Activated naive CD8-positive, alpha-beta T cell treated with anti-CD3 and anti-CD28 coated beads, Interleukin-2, amount 50 U/mL, for 24 hours (primary cell): ENCODE measurements around the gene MBOAT7.
A peak's percentile ranks its signal among the peaks of the same experiment; 100 is the strongest.
"Not testable (repeated sequence)": the region's sequence is repeated elsewhere in the genome, so short reads cannot be mapped to it uniquely, and the experiment has no call there.

Experiments used
- ATAC-seq: fragments of 150-1000 bp; cut with Tn5 transposase; one replicate; pipeline ENCODE4 v1.10.0; 2021
- DNase-seq: peaks from one replicate; pipeline ENCODE4 v3.0.0; 2021
- H3K27ac Mint-ChIP-seq: one replicate; pipeline ENCODE4 v1.8.0; 2021; ENCODE audit warnings: mild to moderate bottlenecking, mixed read lengths
- H3K27me3 Mint-ChIP-seq: one replicate; pipeline ENCODE4 v1.8.0; 2021; ENCODE audit warnings: mixed read lengths
- H3K36me3 Mint-ChIP-seq: one replicate; pipeline ENCODE4 v1.8.0; 2021; ENCODE audit warnings: low read depth, mixed read lengths
- H3K4me1 Mint-ChIP-seq: one replicate; pipeline ENCODE4 v1.8.0; 2021; ENCODE audit warnings: mixed read lengths
- H3K4me3 Mint-ChIP-seq: one replicate; pipeline ENCODE4 v1.8.0; 2021; ENCODE audit warnings: mild to moderate bottlenecking, moderate library complexity, mixed read lengths
- H3K9me3 Mint-ChIP-seq: one replicate; pipeline ENCODE4 v1.8.0; 2021; ENCODE audit warnings: mixed read lengths

Gene MBOAT7

DNA sequence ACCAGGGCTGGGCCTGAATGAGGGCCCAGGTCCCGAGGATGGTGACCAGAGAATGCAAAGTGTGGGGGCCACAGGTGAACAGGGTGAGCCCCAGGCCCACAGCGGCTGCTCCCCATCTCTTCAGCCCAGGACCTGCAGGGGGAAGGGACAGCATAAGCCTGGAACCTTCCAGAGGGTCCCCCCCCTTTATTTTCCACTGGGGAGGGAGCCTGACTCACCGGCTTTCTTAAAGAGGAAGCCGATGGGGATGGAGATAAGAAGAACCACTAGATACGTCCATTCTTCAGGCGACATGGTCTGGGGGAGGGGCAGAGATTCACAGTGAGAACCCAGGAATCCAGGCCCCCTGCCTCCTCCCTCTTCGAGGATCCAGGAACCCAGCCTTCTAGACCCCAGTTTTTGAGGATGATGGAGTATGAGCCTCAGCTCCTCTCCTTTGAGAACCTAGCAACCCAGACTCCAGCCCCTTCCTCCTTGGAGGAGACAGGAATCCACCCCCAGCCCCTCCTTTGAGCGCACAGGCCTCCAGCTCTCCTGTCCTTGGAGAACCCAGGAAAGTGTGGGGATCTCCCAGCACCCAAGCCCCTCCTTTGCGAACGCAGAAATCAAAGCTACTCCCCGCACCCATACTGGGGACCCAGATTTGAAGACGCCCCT, 1.0 kb downstream of the MBOAT7 start:
- peak; percentile 65 for DNase-seq
- Mint-ChIP-seq H3K9me3 (no peaks in the 10 kb centered on the region), H3K4me3 (peak overlapping the region; percentile 85), H3K27ac (peak overlapping the region; percentile 89), H3K4me1 (peaks cover 32% of the 10 kb centered on the region), H3K36me3 (peaks cover 33% of the 10 kb centered on the region), H3K27me3 (no peaks in the 10 kb centered on the region)
- ATAC-seq: no peak

- peak overlapping the region; percentile 37 for H3K27ac Mint-ChIP-seq
- H3K27me3 Mint-ChIP-seq: no peaks in the 10 kb centered on the region
- peak overlapping the region; percentile 85 for H3K4me3 Mint-ChIP-seq
- H3K36me3 Mint-ChIP-seq: peaks cover 27% of the 10 kb centered on the region
- H3K9me3 Mint-ChIP-seq: no peaks in the 10 kb centered on the region
- peaks cover 22% of the 10 kb centered on the region for H3K4me1 Mint-ChIP-seq
- ATAC-seq (no peak), DNase-seq (no peak)
Observed at GRCh38 chr19:54186934-54187381, 2.4 kb downstream of the MBOAT7 start.

GRCh38 chr19:54186351-54186750, 3.0 kb downstream of the MBOAT7 start:
- Mint-ChIP-seq H3K4me3 (no peak overlapping the region), H3K9me3 (no peaks in the 10 kb centered on the region), H3K4me1 (peaks cover 18% of the 10 kb centered on the region), H3K27ac (no peak overlapping the region), H3K36me3 (peaks cover 28% of the 10 kb centered on the region), H3K27me3 (no peaks in the 10 kb centered on the region)
- DNase-seq: no peak
- ATAC-seq: no peak

- ATAC-seq (no peak), DNase-seq (no peak)
- Mint-ChIP-seq H3K4me3 (no peak overlapping the region), H3K4me1 (peaks cover 15% of the 10 kb centered on the region), H3K36me3 (peaks cover 40% of the 10 kb centered on the region), H3K27ac (no peak overlapping the region), H3K9me3 (no peaks in the 10 kb centered on the region), H3K27me3 (no peaks in the 10 kb centered on the region)
Observed at GRCh38 chr19:54183431-54183830, 5.9 kb downstream of the MBOAT7 start.

DNA sequence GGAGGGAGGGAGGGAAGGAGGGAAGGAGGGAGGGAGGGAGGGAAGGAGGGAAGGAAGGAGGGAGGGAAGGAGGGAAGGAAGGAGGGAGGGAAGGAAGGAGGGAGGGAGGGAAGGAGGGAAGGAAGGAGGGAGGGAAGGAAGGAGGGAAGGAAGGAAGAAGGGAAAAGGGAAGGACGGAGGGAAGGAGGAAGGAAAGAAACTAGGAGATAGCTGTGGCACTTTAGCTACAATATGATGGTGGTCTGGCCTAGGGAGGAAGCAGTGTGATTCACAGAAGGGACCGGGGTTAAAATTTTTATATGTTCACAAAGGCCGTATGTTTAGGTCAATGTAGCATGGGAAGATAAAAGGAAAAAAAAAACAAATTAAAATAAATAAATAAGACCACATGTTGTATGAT, 7.5 kb downstream of the MBOAT7 start:
- DNase-seq, H3K27me3 Mint-ChIP-seq, H3K4me3 Mint-ChIP-seq, H3K4me1 Mint-ChIP-seq, H3K27ac Mint-ChIP-seq, H3K9me3 Mint-ChIP-seq, ATAC-seq: not testable (repeated sequence)
- H3K36me3 Mint-ChIP-seq: peaks cover 40% of the 10 kb centered on the region

DNA sequence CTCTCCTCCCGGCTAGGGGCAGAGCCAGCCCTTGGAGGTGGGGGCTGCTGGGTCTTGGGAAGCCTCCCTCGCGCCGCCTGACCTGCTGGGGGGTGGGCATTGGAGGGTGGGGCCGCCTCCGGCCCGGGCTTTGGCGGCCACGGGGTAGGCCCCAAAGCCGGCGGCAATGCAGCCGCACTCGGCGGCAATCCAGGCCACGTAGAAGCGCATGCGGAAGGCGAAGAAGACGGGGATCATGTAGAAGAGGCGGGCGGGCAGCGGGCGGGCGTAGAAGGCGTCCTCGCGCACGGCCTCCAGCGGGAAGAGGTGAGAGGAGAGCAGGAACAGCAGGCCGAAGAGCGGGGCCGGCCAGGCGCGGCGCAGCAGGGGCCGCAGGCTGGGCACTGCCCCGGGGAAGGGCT, 8.7 kb downstream of the MBOAT7 start:
- no peak overlapping the region for H3K4me3 Mint-ChIP-seq
- no peaks in the 10 kb centered on the region for H3K9me3 Mint-ChIP-seq
- ATAC-seq: no peak
- no peak for DNase-seq
- no peaks in the 10 kb centered on the region for H3K27me3 Mint-ChIP-seq
- no peaks in the 10 kb centered on the region for H3K4me1 Mint-ChIP-seq
- no peak overlapping the region for H3K27ac Mint-ChIP-seq
- H3K36me3 Mint-ChIP-seq: peaks cover 37% of the 10 kb centered on the region

GRCh38 chr19:54179921-54180461, 9.4 kb downstream of the MBOAT7 start:
- H3K36me3 Mint-ChIP-seq: peaks cover 37% of the 10 kb centered on the region
- H3K4me3 Mint-ChIP-seq: no peak overlapping the region
- ATAC-seq: no peak

GRCh38 chr19:54179262-54179852, 10.0 kb downstream of the MBOAT7 start:
- Mint-ChIP-seq H3K4me3 (no peak overlapping the region), H3K27ac (no peak overlapping the region), H3K9me3 (no peaks in the 10 kb centered on the region), H3K4me1 (no peaks in the 10 kb centered on the region), H3K36me3 (peaks cover 37% of the 10 kb centered on the region), H3K27me3 (no peaks in the 10 kb centered on the region)
- ATAC-seq (no peak), DNase-seq (no peak)

More at GRCh38 chr19:54179921-54180461, 9.4 kb downstream of the MBOAT7 start:
- Mint-ChIP-seq H3K27me3 (no peaks in the 10 kb centered on the region), H3K9me3 (no peaks in the 10 kb centered on the region), H3K4me1 (no peaks in the 10 kb centered on the region), H3K27ac (no peak overlapping the region)
- DNase-seq: no peak

GRCh38 chr19:54178581-54179261, 10.7 kb downstream of the MBOAT7 start:
- H3K27ac Mint-ChIP-seq: no peak overlapping the region

DNA sequence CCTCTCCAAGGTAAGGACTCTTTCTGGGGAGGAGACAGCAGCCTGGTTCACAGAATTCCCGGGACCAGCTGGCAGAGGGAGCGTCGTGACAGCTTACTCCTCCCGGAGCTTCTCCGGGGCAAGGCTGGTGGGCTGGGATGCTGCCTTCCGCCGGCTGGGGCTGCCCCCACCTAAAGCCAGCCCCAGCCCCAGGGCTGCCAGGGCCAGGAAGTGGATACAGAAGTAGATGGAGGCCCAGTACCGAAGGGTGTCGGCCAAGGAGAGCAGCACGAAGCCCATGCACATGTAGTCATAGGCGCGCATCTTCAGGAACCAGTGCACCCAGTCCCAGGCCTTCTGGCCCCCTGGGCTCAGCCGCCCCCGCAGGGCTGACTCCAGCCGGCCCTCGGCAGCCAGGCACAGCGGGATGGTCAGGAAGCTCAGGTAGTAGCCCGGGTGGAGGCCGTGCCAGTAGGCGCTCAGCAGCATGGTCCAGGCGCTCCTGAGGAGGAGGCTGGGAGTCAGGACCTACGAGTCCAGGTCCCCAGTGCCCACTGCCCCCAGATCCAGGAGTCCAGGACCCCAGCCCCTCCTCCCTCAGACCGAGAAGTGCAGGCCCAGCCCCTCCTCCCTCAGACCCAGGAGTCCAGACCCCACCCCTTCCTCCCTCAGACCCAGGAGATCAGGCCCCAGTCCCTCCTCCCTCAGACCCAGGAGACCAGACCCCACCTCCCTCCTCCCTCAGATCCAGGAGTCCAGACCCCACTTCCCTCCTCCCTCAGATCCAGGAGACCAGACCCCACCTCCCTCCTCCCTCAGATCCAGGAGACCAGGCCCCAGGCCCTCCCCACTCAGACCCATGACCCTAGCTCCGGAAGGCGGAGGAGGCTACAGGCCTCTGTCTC, 15.2 kb downstream of the MBOAT7 start:
- DNase-seq (no peak), ATAC-seq (no peak)
- Mint-ChIP-seq H3K36me3 (peaks cover 18% of the 10 kb centered on the region), H3K9me3 (no peaks in the 10 kb centered on the region), H3K4me1 (no peaks in the 10 kb centered on the region), H3K4me3 (no peak overlapping the region), H3K27me3 (no peaks in the 10 kb centered on the region), H3K27ac (no peak overlapping the region)

More at GRCh38 chr19:54178581-54179261, 10.7 kb downstream of the MBOAT7 start:
- Mint-ChIP-seq H3K36me3 (peaks cover 32% of the 10 kb centered on the region), H3K9me3 (no peaks in the 10 kb centered on the region), H3K4me3 (no peak overlapping the region), H3K27me3 (no peaks in the 10 kb centered on the region), H3K4me1 (no peaks in the 10 kb centered on the region)
- ATAC-seq (peak; percentile 77), DNase-seq (no peak)

DNA sequence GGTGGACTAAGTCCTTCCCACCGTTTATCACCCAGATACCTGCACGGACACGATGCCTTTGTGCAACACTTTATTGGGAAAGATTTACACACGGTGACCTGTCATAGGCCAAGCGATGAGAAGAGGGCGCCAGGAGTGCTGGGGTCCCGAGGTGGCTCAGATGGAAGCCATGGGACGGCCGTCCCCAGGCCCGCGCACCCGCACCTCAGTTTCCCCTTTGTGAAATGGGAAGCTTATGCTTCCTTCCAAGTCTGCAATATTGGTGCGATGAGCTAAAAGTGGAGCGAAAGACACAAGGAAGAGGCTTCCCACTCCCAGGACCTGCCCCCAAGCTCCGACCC, 16.1 kb downstream of the MBOAT7 start:
- no peak overlapping the region for H3K4me3 Mint-ChIP-seq

DNA sequence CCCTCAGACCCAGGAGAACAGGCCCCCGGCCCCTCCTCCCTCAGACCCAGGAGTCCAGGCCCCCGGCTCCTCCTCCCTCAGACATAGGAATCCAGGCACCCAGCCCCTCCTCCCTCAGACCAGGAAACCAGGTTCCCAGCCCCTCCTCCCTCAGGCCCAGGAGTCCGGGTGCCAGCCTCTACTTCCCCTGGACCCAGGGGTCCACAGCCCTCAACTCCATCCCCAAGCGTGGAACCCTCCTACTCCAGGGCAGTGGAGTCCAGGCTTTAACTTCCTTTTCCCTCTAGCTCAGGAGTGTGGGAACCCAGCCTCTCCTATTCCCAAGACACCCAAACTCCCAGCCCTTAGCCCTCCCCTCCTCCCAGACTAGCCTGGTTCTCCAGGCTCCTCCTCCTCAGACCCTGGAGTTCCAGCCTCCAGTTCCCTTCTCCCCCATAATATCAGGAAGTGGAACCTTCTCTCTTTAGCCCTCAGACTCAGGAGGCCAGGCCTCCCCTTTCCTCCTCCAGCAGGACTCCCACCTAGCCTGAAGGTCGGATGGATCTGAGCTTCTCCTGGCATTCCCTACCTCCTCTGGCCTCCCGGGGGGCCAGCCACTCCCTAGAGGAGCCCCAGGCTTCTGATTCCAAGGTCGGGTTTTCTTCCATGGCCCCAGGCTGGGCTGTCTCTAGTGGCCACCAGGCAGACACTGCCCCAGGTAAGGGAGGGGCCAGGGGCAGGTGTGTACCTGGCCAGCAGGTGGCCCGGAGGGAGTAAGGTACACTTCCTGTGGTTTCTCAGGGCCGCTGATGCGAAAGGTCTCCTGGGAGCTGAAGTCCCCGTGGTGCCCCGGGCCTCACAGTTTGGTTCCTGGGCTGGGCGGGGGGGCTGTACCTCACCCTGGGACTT, 16.7 kb downstream of the MBOAT7 start, which contains the start of gene TMC4:
Gene TMC4 (minus strand): TSS at position 690 of the 888 bp plus-strand sequence. CDS start 43 bp downstream, at position 647.
- Mint-ChIP-seq H3K27ac (no peak within 1 kb of the TSS), H3K4me3 (no peak within 1 kb of the TSS), H3K4me1 (peaks cover 6% of the 10 kb centered on the region), H3K27me3 (no peaks in the 10 kb centered on the region), H3K9me3 (no peaks in the 10 kb centered on the region), H3K36me3 (peaks cover 8% of the 10 kb centered on the region)
- no peak for DNase-seq
- ATAC-seq: no peak

More for the DNA sequence above, 16.1 kb downstream of the MBOAT7 start:
- Mint-ChIP-seq H3K27ac (no peak overlapping the region), H3K4me1 (peaks cover 2% of the 10 kb centered on the region), H3K9me3 (no peaks in the 10 kb centered on the region), H3K27me3 (no peaks in the 10 kb centered on the region), H3K36me3 (peaks cover 12% of the 10 kb centered on the region)
- ATAC-seq: no peak
- DNase-seq: no peak

DNA sequence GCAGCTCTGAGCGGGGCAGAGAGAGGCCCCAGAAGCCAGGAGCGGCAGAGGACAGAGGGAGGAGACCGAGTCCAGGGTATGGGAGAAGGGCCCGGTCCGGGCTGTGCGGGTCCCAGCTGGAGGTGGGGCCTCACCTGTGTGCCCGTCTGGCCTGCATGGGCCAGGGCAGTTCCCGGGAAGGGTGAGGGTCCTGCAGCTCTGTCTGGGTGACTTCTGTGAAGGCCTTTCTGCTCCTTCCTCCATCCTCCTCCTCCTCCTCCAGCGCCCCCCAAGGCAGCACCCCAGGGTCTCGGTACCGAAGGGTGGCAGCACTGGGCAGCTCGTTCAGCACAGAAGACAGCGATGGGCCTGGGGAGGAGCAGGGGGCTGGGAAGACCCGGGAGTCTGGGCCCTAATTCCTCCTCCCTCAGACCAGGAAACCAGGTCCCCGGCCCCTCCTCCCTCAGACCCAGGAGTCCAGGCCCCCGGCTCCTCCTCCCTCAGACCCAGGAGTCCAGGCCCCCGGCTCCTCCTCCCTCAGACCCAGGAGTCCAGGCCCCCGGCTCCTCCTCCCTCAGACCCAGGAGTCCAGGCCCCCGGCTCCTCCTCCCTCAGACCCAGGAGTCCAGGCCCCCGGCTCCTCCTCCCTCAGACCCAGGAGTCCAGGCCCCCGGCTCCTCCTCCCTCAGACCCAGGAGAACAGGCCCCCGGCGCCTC, 17.5 kb downstream of the MBOAT7 start:
- H3K27me3 Mint-ChIP-seq, ATAC-seq, H3K4me3 Mint-ChIP-seq, H3K9me3 Mint-ChIP-seq, DNase-seq, H3K4me1 Mint-ChIP-seq, H3K36me3 Mint-ChIP-seq, H3K27ac Mint-ChIP-seq: not testable (repeated sequence)
